PC-3 (cell line): ENCODE measurements around the gene CXCL5.

Source experiments
- EZH2 ChIP-seq: fragments of 300-600 bp; sonication (generic); IDR thresholded peaks from one replicate; pipeline ENCODE4 v1.6.1; 2017; ENCODE audit warnings: antibody characterized with exemption, mild to moderate bottlenecking, low read length; ENCODE audit not compliant: unreplicated experiment
- TF ChIP-seq, protein P1 (sequence below): fragments of 300-600 bp; sonication (generic); conservative IDR thresholded peaks from 2 replicates; pipeline ENCODE4 v1.5.1; 2017; ENCODE audit warnings: antibody characterized with exemption, low read depth, mild to moderate bottlenecking, low read length

DNA sequence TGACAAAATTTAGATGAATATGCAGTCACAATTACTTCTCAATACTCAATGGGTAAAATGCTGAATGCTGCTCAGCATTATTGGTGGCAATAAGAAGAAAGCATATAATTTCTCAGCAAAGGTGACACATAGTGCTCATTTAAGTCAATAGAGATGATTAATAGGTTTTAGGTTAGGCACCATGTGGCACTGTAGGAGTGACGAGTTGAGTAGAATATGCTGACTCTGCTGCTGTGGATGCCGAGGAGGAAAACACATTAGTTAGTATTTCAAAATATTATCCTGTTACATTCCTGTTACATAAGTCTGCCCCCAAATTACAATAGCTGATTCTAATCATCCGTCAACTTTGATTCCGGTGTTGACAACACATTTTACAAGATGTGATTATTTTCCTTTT lies 13.7 kb upstream of the CXCL5 start:
- TF ChIP-seq, protein P1, sequence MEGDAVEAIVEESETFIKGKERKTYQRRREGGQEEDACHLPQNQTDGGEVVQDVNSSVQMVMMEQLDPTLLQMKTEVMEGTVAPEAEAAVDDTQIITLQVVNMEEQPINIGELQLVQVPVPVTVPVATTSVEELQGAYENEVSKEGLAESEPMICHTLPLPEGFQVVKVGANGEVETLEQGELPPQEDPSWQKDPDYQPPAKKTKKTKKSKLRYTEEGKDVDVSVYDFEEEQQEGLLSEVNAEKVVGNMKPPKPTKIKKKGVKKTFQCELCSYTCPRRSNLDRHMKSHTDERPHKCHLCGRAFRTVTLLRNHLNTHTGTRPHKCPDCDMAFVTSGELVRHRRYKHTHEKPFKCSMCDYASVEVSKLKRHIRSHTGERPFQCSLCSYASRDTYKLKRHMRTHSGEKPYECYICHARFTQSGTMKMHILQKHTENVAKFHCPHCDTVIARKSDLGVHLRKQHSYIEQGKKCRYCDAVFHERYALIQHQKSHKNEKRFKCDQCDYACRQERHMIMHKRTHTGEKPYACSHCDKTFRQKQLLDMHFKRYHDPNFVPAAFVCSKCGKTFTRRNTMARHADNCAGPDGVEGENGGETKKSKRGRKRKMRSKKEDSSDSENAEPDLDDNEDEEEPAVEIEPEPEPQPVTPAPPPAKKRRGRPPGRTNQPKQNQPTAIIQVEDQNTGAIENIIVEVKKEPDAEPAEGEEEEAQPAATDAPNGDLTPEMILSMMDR: no peak
- no peak for TF ChIP-seq EZH2
